NCI-H1417 treated with DMSO at 0.1 percent for 48 hours (cell line): ENCODE measurements around the gene ARTN.

ENCODE experiments used
- DNase-seq: peaks from one replicate; lab custom pipeline; 2025; lab: John Stamatoyannopoulos, UW

The ARTN gene

GRCh38 chr1:43933386-43934100, at the start of gene ARTN:
Gene ARTN (plus strand): TSS chr1:43933801. CDS start chr1:43935657, 1,856 bp downstream.
- DNase-seq = no peak

DNA sequence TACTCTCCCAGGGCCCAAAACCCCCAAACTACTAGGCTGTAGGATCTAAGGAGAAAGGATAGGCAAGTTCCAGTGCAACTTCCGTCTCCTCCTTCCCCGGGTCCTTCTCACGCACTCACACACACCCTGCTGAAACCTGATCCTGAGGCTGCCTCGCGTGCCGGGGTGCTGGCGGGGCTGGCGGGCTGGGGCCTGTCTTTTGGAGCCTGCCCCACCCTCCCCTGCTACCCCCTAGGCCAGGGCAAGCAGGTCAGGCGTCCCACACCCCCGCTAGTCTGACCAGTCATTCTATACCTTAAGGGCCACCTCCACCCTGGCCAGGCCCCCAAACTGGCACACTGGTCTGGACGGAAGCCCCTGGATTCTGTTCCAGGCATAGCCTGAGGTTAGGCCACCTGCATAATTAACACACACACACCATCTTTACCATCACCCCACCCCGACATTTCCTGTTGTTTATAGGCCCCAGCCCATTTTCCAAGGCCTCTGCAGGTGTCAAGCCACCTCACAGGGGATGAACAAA, 48.3 kb upstream of the ARTN start:
- no peak for DNase-seq

GRCh38 chr1:43887748-43888147, 45.9 kb upstream of the ARTN start:
- no peak for DNase-seq

DNA sequence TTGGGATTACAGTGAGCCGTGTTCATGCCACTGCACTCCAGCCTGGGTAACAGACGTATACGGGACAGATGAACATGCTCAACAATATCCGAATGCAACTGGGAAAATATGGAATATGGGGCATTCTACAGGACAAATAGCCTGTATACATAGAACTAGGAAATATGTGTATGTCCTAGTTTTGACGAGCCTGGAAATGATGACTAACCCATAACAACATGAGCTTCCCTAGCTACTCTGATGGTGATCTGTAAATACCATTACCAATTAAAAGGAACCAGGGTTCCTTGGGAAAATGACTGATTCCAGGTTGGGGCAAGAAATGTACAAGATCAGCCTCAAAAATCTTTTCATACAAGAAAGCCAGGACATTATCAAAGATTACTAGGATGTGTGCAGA, 42.8 kb upstream of the ARTN start:
- no peak for DNase-seq

DNA sequence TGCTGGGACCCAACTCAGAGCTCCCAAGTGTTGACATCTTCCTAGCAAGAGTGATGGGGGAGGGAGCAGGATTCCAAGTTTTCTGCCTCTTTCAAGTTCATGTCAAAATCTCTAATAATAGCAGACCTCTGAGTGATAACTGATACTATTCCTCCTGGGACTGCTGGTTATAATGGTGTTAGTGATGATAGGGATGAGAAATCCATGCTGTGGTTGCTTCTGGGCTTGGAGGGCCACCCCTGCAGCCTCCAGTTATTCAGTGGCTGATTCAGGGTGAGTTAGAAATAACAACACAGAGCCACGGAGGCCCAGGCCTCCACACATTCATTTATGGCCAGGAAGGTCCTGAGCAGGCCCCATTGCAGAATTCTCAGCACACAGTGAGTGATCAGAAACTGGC, 40.6 kb upstream of the ARTN start:
- no peak for DNase-seq

GRCh38 chr1:43898981-43899380, 34.6 kb upstream of the ARTN start:
- DNase-seq = no peak

DNA sequence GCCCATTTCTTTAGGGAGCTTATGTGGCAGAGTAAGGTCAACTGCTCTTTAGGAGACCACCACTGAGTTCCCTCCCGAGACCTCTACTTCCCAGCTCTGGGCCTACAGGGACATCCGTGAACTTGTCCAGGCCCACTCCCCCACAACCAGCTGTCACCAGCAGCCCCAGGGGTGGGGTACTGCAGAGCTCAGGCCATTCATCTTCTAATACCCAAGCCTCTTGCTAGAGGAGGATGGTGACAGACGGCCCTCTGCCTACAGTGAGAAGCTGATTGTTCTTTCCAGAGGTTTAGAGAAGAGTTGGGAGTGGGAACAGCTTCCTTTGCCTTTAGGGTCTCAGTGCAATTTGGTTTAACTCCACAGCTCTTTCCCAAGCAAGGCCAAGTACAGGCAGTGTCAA, 33.2 kb upstream of the ARTN start:
- DNase-seq = no peak

DNA sequence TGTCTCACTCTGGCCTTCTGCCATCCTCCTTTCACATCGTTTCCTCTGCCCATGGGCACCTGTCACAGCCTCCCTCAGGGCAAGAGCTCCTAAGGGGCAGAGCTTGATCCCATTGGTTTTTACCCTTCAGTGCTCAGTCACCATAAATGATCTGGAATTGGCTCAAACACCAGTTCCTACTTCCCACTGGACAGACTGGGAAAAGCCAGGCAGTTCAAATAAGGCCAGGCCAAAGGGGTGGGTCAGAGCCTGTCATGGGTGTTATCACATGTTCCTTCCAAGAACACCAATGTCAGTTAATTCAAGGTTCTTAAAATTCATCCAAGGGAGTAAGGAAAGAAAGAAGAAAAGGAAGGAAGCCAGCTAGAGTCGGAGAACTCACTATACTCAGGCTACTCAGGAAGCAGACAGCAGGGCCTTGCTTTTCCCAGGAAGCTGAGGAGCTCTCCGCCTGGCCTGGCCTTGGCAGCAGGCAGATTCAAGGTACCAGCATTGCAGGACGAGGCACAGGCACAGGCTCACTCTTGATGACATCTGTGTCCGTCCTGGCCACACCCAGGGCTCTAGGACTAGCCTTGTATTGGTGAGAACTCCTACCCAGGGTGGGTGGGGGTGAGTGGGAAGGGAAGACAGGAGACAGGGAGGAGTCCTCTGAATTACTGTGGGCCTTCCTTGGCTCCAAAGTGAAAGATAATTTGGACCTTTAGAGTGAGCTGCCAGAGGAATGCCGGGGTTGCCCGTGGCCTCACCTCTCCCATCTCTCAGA, 32.2 kb upstream of the ARTN start:
- DNase-seq = no peak

GRCh38 chr1:43902058-43902831, 31.4 kb upstream of the ARTN start:
- no peak for DNase-seq

GRCh38 chr1:43904660-43905551, 28.7 kb upstream of the ARTN start:
- DNase-seq = no peak

- no peak for DNase-seq
Observed at GRCh38 chr1:43908226-43908625, 25.4 kb upstream of the ARTN start.

GRCh38 chr1:43908858-43909257, 24.7 kb upstream of the ARTN start:
- DNase-seq = no peak

DNA sequence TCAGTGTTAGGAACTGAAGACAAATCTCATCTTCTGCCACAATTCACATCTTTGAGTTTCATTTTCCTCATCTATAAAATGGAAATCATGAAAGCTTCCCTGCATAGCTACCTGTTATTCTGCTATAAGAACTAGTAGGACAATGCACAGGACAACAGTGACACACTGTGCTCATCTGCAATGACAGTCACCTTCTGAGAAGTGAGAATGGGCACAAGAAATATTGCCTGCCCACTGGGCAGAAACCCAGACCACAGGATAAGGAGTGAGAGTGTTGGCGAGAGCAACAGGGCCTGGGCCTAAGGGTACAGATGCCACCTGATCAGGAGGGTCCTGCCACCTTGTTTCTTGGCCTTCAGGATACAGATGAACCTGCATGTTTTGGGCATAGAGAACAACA, 23.3 kb upstream of the ARTN start:
- no peak for DNase-seq

- no peak for DNase-seq
Observed at GRCh38 chr1:43912607-43913006, 21.0 kb upstream of the ARTN start.

DNA sequence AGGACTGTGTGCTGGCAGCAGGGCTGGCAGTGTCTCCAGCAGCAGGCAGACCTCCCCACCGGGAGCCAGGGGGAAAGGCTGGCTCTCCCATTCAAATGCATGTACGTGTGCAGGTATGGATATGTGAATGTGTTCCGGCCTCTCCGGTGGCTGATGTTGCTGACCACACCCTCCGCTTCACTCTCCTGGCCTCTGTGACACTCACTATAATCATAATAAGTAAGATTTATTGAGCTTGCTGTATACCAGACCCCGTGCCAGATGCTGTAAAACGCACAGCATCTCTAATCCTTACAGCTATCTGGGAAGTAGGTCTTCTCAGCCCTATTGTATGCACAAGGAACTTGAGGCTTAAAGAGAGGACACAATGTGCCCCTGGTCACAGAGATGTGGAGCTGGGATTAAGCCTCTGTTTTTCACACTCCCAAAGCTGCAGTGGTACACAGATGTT, 20.5 kb upstream of the ARTN start:
- DNase-seq = no peak

DNA sequence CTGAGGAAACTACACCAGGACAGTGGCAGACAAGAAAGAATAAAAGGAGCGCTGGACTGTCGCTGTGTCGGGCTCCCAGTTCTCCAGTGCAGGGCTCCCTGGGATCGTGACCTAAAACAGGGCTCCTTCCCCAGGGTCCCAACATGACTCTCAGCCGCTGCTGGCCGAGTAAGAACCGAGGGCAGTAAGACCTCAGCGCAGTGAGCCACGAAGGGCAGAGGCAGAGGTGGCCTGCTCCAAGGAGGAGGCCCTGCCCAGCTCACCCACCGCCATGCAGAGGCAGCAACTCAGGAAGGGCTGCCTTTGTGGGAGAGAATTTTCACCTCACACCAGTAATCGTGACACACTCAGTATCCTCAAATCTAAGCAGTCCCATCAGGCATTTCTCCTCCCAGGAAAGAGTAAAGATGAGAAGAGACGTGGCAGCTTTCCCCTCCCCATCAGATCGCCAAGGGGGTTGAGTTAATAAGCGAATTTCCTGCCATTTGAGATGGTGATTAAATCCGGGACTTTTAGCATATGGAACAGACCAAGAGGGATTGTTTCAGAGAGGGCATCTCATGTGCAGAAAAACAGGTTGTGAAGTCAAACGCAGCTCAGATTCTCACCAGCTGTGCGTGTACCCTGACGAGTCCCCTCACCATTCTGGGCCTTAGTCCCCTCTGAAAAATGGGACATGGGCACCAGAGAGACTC, 19.8 kb upstream of the ARTN start:
- no peak for DNase-seq

DNA sequence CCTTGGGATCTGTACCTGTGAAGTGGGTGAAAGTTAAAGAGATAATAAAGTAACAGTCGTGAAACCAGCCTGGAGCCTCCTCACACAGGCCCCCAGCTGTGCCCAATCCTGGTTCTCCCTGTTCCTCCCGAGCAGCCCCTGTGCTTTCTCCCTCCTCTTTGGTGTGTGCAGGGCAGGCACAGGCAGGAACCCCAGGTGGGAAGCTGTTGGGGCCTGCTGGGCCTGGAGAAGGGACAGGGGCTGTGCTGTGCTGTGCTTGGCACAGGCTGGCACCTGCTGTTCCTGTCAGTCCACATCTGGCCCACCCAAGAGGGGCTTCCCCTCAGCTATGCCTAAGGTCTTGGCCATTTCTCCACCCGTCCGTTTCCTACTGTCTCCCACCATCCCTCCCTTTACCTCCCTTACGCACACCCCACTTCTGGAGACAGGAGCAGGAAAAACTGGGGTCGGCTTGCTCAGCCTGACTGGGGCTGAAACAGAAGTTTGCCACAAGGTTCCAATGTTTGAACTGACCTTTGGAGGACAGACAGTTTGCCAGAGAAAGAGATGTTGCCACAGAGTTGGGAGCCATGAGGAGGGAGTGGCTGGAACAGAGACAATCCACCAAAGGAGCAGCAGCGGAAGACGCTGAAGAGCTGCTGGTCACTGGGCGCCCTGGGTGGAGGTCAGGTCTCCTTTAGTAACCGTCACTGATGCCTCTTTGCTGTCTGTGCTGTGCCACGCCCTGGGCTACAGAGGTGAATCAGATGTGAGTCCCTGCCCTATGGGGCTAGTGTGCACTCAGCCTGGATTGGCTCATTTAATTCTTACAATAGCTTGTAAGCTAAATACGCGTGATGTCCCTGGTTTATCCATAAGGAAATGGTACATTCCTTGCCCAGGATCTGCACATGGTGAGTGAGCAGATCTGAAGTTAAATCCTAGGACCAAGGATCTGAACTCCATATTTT, 18.8 kb upstream of the ARTN start:
- DNase-seq = no peak

DNA sequence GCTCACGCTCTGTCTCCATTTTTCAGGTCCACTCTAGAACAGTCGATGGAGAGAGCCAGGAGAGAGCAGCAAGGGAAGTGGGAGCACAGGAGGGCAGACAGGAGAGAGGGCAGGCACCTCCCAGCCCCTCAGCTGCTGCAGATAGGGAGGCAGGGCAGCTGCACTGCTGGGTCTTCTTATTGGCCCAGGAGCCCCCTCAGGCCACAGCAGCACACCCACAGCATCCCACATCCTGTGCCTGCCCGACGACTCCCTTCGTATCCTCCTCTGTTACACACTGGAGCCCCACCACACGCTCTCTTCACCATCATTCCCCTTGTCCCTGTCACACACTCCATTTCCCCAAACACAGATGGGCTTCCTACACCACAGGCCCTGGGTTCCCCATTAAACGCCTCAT, 13.7 kb upstream of the ARTN start:
- no peak for DNase-seq

- no peak for DNase-seq
Observed at GRCh38 chr1:43921022-43921421, 12.6 kb upstream of the ARTN start.

GRCh38 chr1:43924516-43924915, 9.1 kb upstream of the ARTN start:
- DNase-seq = no peak
